H1 (cell line): ENCODE results near the gene ID2.

ENCODE experiments used
- CREB1 ChIP-seq: IDR thresholded peaks from 2 replicates; pipeline ENCODE4 v1.6.1; 2012; ENCODE audit warnings: inconsistent platforms
- HDAC2 ChIP-seq, 2 experiments: fragments of 300-600 bp in 1 of 2; sonication (generic) in 1 of 2; IDR thresholded peaks; 2 replicates each; pipeline ENCODE4 v1.6.1; 2011 to 2012; ENCODE audit warnings: low read depth in 2 of 2, low read length in 2 of 2, mild to moderate bottlenecking in 2 of 2, moderate library complexity in 2 of 2, borderline replicate concordance in 1 of 2, inconsistent platforms in 1 of 2
- POLR2A ChIP-seq, 2 experiments: IDR thresholded peaks; 1 replicate in 1 of 2; 2 replicates in 1 of 2; pipeline ENCODE4 v1.6.1; 2011; ENCODE audit warnings: low read depth in 2 of 2, low read length in 2 of 2, mild to moderate bottlenecking in 2 of 2; ENCODE audit errors: control extremely low read depth in 1 of 2
- POLR2AphosphoS5 ChIP-seq: IDR thresholded peaks from 2 replicates; pipeline ENCODE4 v1.6.1; 2011; ENCODE audit warnings: low read depth, low read length

DNA sequence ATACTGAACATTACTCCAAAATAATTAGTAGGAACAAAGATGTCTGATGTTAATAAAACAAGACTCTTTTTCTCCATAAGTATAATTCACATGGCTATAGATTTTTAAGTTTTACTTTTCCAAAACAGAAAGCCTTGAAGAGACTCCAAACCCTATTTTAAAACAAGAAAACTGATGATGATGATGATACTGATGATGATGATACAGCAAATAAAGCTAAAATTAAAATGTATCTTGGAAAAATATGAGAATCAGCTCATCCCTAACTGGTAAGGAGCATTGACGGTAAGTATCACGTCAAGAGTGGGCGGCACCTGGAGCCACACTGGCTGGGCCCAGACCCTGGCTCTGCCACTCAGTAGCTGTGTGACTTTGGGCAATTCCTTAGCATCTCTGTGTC lies 39.6 kb downstream of the ID2 start:
- TF ChIP-seq POLR2A (IDR thresholded peaks at IDR 0.05; ENCODE audit: control extremely low read depth in 1 of 2, low read depth in 2 of 2, low read length in 2 of 2) (no peak), HDAC2 (IDR thresholded peaks at IDR 0.05; ENCODE audit: borderline replicate concordance in 1 of 2, low read depth in 2 of 2, low read length in 2 of 2) (no peak), CREB1 (no peak), POLR2AphosphoS5 (no peak)
